Panc1 (cell line): ENCODE results near the gene STARD3NL. TPM values are rescaled to one million over a fixed set of nuclear protein-coding genes. Genes with fewer than 3 reads are reported as not detected.

ENCODE experiments used
- ATAC-seq: fragments of 200-7000 bp; cut with Tn5 transposase; 2 replicates; pipeline ENCODE4 v1.9.1; 2020; ENCODE audit warnings: mild to moderate bottlenecking, moderate library complexity
- BruUV-seq: library from RNA; stranded (reverse); fragments of 400-500 nt; replicated peaks from 2 replicates; lab custom pipeline; 2021; lab: Mats Ljungman, UMichigan
- CTCF ChIA-PET: fragments of 300-600 bp; sonication (Branson Sonifier 250); formaldehyde crosslinking; loops from one replicate; lab custom pipeline; 2022; ENCODE audit warnings: antibody characterized with exemption; lab: Charles Lee
- POLR2A ChIA-PET: fragments of 300-600 bp; sonication (Branson Sonifier 250); formaldehyde crosslinking; loops from one replicate; lab custom pipeline; 2022; ENCODE audit warnings: antibody characterized with exemption; lab: Charles Lee
- DNase-seq: peaks from one replicate; pipeline ENCODE4 v3.0.0-alpha.2; 2010; ENCODE audit warnings: low read depth, low spot score
- H3K27ac ChIP-seq: 2 replicates; pipeline ENCODE4 v1.5.1; 2011; ENCODE audit warnings: mild to moderate bottlenecking, low read length, inconsistent platforms
- H3K27me3 ChIP-seq: fragments of 200-500 bp; sonication (Bioruptor generic); 2 replicates; pipeline ENCODE4 v1.6.0; 2014; ENCODE audit warnings: low read length, inconsistent platforms; ENCODE audit not compliant: control insufficient read depth, insufficient read depth
- H3K36me3 ChIP-seq: fragments of 200-500 bp; sonication (Bioruptor generic); 2 replicates; pipeline ENCODE4 v1.5.1; 2014; ENCODE audit warnings: inconsistent platforms, mild to moderate bottlenecking, low read length, moderate library complexity; ENCODE audit not compliant: control insufficient read depth, insufficient read depth
- H3K4me1 ChIP-seq: 2 replicates; pipeline ENCODE4 v1.5.1; 2011; ENCODE audit warnings: inconsistent platforms, mild to moderate bottlenecking, low read length, moderate library complexity; ENCODE audit not compliant: control insufficient read depth, insufficient read depth
- H3K4me3 ChIP-seq, 2 experiments: 2 replicates each; pipeline ENCODE4 v1.5.1; 2011 to 2012; ENCODE audit warnings: low read depth in 2 of 2, low read length in 2 of 2, mild to moderate bottlenecking in 2 of 2, inconsistent platforms in 1 of 2, moderate library complexity in 1 of 2
- H3K9me3 ChIP-seq: fragments of 200-500 bp; sonication (Bioruptor generic); 2 replicates; pipeline ENCODE4 v1.5.1; 2014; ENCODE audit warnings: low read depth, mild to moderate bottlenecking, inconsistent platforms, low read length, moderate library complexity; ENCODE audit not compliant: control insufficient read depth, insufficient read depth
- CTCF ChIP-seq: fragments of 450-650 bp; IDR thresholded peaks from 2 replicates; pipeline ENCODE4 v1.5.1; 2017; ENCODE audit warnings: mild to moderate bottlenecking
- POLR2AphosphoS5 ChIP-seq: IDR thresholded peaks from 2 replicates; pipeline ENCODE4 v1.6.1; 2012; ENCODE audit warnings: mild to moderate bottlenecking, low read depth, low read length, moderate library complexity
- REST ChIP-seq, 2 experiments: IDR thresholded peaks; 2 replicates each; pipeline ENCODE4 v1.6.1; 2011 to 2012; ENCODE audit warnings: low read depth in 2 of 2, control low read depth in 1 of 2, low read length in 1 of 2, mild to moderate bottlenecking in 1 of 2, moderate library complexity in 1 of 2; ENCODE audit not compliant: insufficient read depth in 1 of 2
- SIN3A ChIP-seq: IDR thresholded peaks from 2 replicates; pipeline ENCODE4 v1.6.1; 2012; ENCODE audit warnings: low read depth, mild to moderate bottlenecking, low read length, moderate library complexity, borderline replicate concordance; ENCODE audit not compliant: insufficient read depth
- TCF7L2 ChIP-seq: IDR thresholded peaks from 2 replicates; pipeline ENCODE4 v1.6.1; 2011; ENCODE audit warnings: mild to moderate bottlenecking, low read depth, low read length, inconsistent platforms
- in situ Hi-C: cut with HindIII; loops from 2 replicates; pipeline ENCODE4 v1.10.0; 2016; ENCODE audit warnings: low sequenced_read_pairs, low pct_unique_long_range_greater_than_20kb
- intact Hi-C: fragments of 100-400 bp; cut with micrococcal nuclease; formaldehyde crosslinking; loops from one replicate; pipeline ENCODE4 v1.10.0; 2022; ENCODE audit not compliant: unreplicated experiment
- total RNA-seq: library from RNA; stranded (reverse); gene quantifications from one replicate; pipeline ENCODE4 v1.2.1, GENCODE V29; 2021; ENCODE audit not compliant: unreplicated experiment

STARD3NL gene
- total RNA-seq, 1 experiment from 2014 or later: 75.7 TPM

GRCh38 chr7:38129579-38129978, 48.5 kb upstream of the STARD3NL start:
- Histone ChIP-seq H3K9me3 (no peaks in the 10 kb centered on the region), H3K27me3 (no peaks in the 10 kb centered on the region), H3K4me1 (no peaks in the 10 kb centered on the region), H3K4me3 (no peak overlapping the region), H3K36me3 (no peaks in the 10 kb centered on the region), H3K27ac (no peak overlapping the region)
- DNase-seq (no peak), ATAC-seq (no peak)
- in situ Hi-C loops: no loop called here
- TF ChIP-seq SIN3A (no peak), TCF7L2 (no peak), CTCF (no peak), POLR2AphosphoS5 (no peak), REST (IDR thresholded peaks at IDR 0.05; ENCODE audit: insufficient read depth in 1 of 2, low read depth in 2 of 2, low read length in 1 of 2) (no peak)
- ChIA-PET POLR2A (no interaction called here), CTCF (interaction anchor here (0.6 kb wide), 1 partner anchor 20 kb away, joined by 11 read pairs; no protein-coding TSS in a partner anchor)
- BruUV-seq: no TSS peak
- intact Hi-C loops: no loop called here

GRCh38 chr7:38138171-38138570, 39.9 kb upstream of the STARD3NL start:
- intact Hi-C loops (no loop called here), in situ Hi-C loops (no loop called here)
- Histone ChIP-seq H3K4me1 (no peaks in the 10 kb centered on the region), H3K36me3 (no peaks in the 10 kb centered on the region), H3K9me3 (no peaks in the 10 kb centered on the region), H3K27ac (no peak overlapping the region), H3K27me3 (no peaks in the 10 kb centered on the region; the same call in 1 of the 2 replicates), H3K4me3 (no peak overlapping the region)
- DNase-seq (no peak), ATAC-seq (no peak)
- no TSS peak for BruUV-seq
- POLR2A ChIA-PET: no interaction called here
- CTCF ChIA-PET: no interaction called here
- TF ChIP-seq CTCF (no peak), POLR2AphosphoS5 (no peak), TCF7L2 (no peak), SIN3A (no peak), REST (IDR thresholded peaks at IDR 0.05; ENCODE audit: insufficient read depth in 1 of 2, low read depth in 2 of 2, low read length in 1 of 2) (no peak)
